PC-9 (cell line): ENCODE results near the gene SMARCA2. TPM values are rescaled to one million over a fixed set of nuclear protein-coding genes. Genes with fewer than 3 reads are reported as not detected.

Source experiments
- BruUV-seq: library from RNA; stranded (reverse); fragments of 400-500 nt; replicated peaks from 2 replicates; lab custom pipeline; 2021; lab: Mats Ljungman, UMichigan
- CTCF ChIA-PET: fragments of 300-600 bp; sonication (Branson Sonifier 250); formaldehyde crosslinking; loops from one replicate; lab custom pipeline; 2022; ENCODE audit warnings: antibody characterized with exemption; lab: Charles Lee
- POLR2A ChIA-PET: fragments of 300-600 bp; sonication (Branson Sonifier 250); formaldehyde crosslinking; loops from one replicate; lab custom pipeline; 2022; ENCODE audit warnings: antibody characterized with exemption; ENCODE audit not compliant: unreplicated experiment; lab: Charles Lee
- DNase-seq, 2 experiments: peaks; one replicate each; pipeline versions ENCODE4 v3.0.0 to v3.0.0-alpha.2; 2015 to 2022; ENCODE audit warnings: mixed read lengths in 1 of 2
- H2AFZ ChIP-seq: fragments of 200-600 bp; sonication (generic); 2 replicates; pipeline ENCODE4 v1.8.1; 2017; ENCODE audit warnings: antibody characterized with exemption
- H3F3A ChIP-seq: fragments of 200-600 bp; sonication (generic); 2 replicates; pipeline ENCODE4 v1.8.1; 2017; ENCODE audit warnings: antibody characterized with exemption, mild to moderate bottlenecking, low read depth; ENCODE audit not compliant: insufficient read depth
- H3K27ac ChIP-seq: fragments of 200-600 bp; sonication (generic); 2 replicates; pipeline ENCODE4 v1.6.1; 2016; ENCODE audit warnings: mixed run types
- H3K27me3 ChIP-seq: fragments of 200-600 bp; sonication (generic); 2 replicates; pipeline ENCODE4 v1.6.1; 2016; ENCODE audit warnings: low read depth, mixed run types; ENCODE audit not compliant: insufficient read depth
- H3K36me3 ChIP-seq: fragments of 200-600 bp; sonication (generic); 2 replicates; pipeline ENCODE4 v1.6.1; 2016; ENCODE audit warnings: low read depth, mixed run types
- H3K4me1 ChIP-seq: fragments of 200-600 bp; sonication (generic); replicated peaks from 2 replicates; pipeline ENCODE4 v1.6.1; 2016; ENCODE audit warnings: mixed run types; ENCODE audit not compliant: insufficient read depth
- H3K4me2 ChIP-seq: fragments of 200-600 bp; sonication (generic); 2 replicates; pipeline ENCODE4 v1.6.1; 2017; ENCODE audit warnings: mixed run types
- H3K4me3 ChIP-seq: fragments of 200-600 bp; sonication (generic); 2 replicates; pipeline ENCODE4 v1.6.1; 2016; ENCODE audit warnings: mixed run types
- H3K79me2 ChIP-seq: fragments of 200-600 bp; sonication (generic); 2 replicates; pipeline ENCODE4 v1.6.1; 2017; ENCODE audit warnings: low read depth, mixed run types
- H3K9me2 ChIP-seq: fragments of 200-600 bp; sonication (generic); 2 replicates; pipeline ENCODE4 v1.8.1; 2017; ENCODE audit warnings: mild to moderate bottlenecking; ENCODE audit not compliant: insufficient read depth
- H3K9me3 ChIP-seq: fragments of 200-600 bp; sonication (generic); 2 replicates; pipeline ENCODE4 v1.8.1; 2016; ENCODE audit warnings: low read depth; ENCODE audit not compliant: insufficient read depth
- H4K20me1 ChIP-seq: fragments of 200-600 bp; sonication (generic); 2 replicates; pipeline ENCODE4 v1.8.1; 2017; ENCODE audit not compliant: insufficient read depth
- CTCF ChIP-seq: fragments of 200-600 bp; sonication (generic); conservative IDR thresholded peaks from 2 replicates; pipeline ENCODE4 v1.6.1; 2017; ENCODE audit warnings: mixed run types, antibody characterized with exemption, mild to moderate bottlenecking, moderate library complexity
- EZH2 ChIP-seq: fragments of 200-600 bp; sonication (generic); IDR thresholded peaks from 2 replicates; pipeline ENCODE4 v1.8.0; 2017; ENCODE audit warnings: antibody characterized with exemption, low read depth
- intact Hi-C: fragments of 100-400 bp; cut with micrococcal nuclease; formaldehyde crosslinking; loops from one replicate; pipeline ENCODE4 v1.10.0; 2022; ENCODE audit not compliant: unreplicated experiment
- total RNA-seq: library from RNA; stranded (reverse); gene quantifications from 2 replicates; pipeline ENCODE4 v1.2.3, GENCODE V29; 2021

SMARCA2 gene
- total RNA-seq, 1 experiment from 2014 or later, result 29.3 TPM

DNA sequence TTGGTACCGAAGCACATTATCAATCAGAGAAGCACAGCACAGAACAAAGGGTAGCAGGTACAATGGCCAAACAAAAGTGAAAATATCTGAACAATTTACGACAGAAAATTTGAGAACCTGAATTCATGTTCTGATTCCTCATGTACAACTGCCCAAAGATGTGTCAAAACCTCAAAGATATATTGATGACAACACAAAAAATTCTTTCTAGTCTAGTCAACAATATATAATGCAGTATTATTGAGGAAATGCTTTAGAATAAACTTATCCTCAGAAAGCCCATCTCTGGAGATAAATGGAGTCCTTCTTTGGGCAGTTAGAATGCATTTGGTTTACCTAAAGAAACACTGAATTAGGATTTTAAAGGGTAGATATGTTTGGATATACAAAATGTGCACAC lies 6.8 kb upstream of the SMARCA2 start:
- no peaks in the 10 kb centered on the region for H3K9me2 ChIP-seq
- intact Hi-C loops, result no loop called here
- H3K27me3 ChIP-seq, result peaks cover 1% of the 10 kb centered on the region; the same call in 1 of the 2 replicates
- H3K79me2 ChIP-seq, result no peaks in the 10 kb centered on the region
- no peak overlapping the region for H3K27ac ChIP-seq
- no peak overlapping the region for H3K4me2 ChIP-seq
- POLR2A ChIA-PET, result no interaction called here
- no peaks in the 10 kb centered on the region for H4K20me1 ChIP-seq
- H3K4me3 ChIP-seq, result no peak overlapping the region
- no peaks in the 10 kb centered on the region for H3K9me3 ChIP-seq
- CTCF ChIA-PET, result no interaction called here
- H3K36me3 ChIP-seq, result no peaks in the 10 kb centered on the region
- no peak overlapping the region for H2AFZ ChIP-seq
- H3K4me1 ChIP-seq, result peaks cover 1% of the 10 kb centered on the region; the same call in 1 of the 2 replicates
- DNase-seq, result no peak
- TF ChIP-seq EZH2 (no peak), CTCF (no peak)
- H3F3A ChIP-seq, result no peaks in the 10 kb centered on the region
- BruUV-seq, result no TSS peak

GRCh38 chr9:2012347-2012746 lies 2.8 kb upstream of the SMARCA2 start:
- peaks cover 11% of the 10 kb centered on the region; the same call in 1 of the 2 replicates for H3F3A ChIP-seq
- no peak for TF ChIP-seq CTCF
- TF ChIP-seq EZH2, result no peak
- H3K36me3 ChIP-seq, result no peaks in the 10 kb centered on the region
- no peaks in the 10 kb centered on the region for H3K9me2 ChIP-seq
- H2AFZ ChIP-seq, result no peak overlapping the region
- CTCF ChIA-PET, result no interaction called here
- no peak for DNase-seq
- BruUV-seq, result no TSS peak
- H3K4me3 ChIP-seq, result no peak overlapping the region
- POLR2A ChIA-PET, result no interaction called here
- no peaks in the 10 kb centered on the region for H3K79me2 ChIP-seq
- intact Hi-C loops, result no loop called here
- no peaks in the 10 kb centered on the region for H3K27me3 ChIP-seq
- no peak overlapping the region for H3K4me2 ChIP-seq
- no peaks in the 10 kb centered on the region for H3K9me3 ChIP-seq
- H3K4me1 ChIP-seq, result peaks cover 8% of the 10 kb centered on the region
- H3K27ac ChIP-seq, result no peak overlapping the region
- H4K20me1 ChIP-seq, result no peaks in the 10 kb centered on the region

- Histone ChIP-seq H3K4me3 (peak overlapping the region; percentile 91), H3K4me2 (peak overlapping the region; percentile 90), H2AFZ (peak overlapping the region; percentile 94), H3F3A (peaks cover 11% of the 10 kb centered on the region; the same call in 1 of the 2 replicates), H4K20me1 (no peaks in the 10 kb centered on the region), H3K9me3 (no peaks in the 10 kb centered on the region), H3K36me3 (no peaks in the 10 kb centered on the region), H3K4me1 (peaks cover 15% of the 10 kb centered on the region), H3K27ac (no peak overlapping the region), H3K79me2 (no peaks in the 10 kb centered on the region; the same call in 1 of the 2 replicates), H3K9me2 (no peaks in the 10 kb centered on the region), H3K27me3 (no peaks in the 10 kb centered on the region)
- intact Hi-C loops, result no loop called here
- ChIA-PET CTCF (no interaction called here), POLR2A (no interaction called here)
- no peak for TF ChIP-seq CTCF
- TF ChIP-seq EZH2, result no peak
- no TSS peak for BruUV-seq
- no peak for DNase-seq
These were observed 1.2 kb upstream of the SMARCA2 start for GRCh38 chr9:2013743-2014475.
